ENCODE data around the gene HAPLN1.

The HAPLN1 gene

GRCh38 chr5:83720836-83721537 lies at the start of gene HAPLN1:
Gene HAPLN1 (minus strand): TSS chr5:83720855. CDS start chr5:83673523, 47,332 bp downstream.
- TF ChIP-seq CTCF (IDR thresholded peaks at IDR 0.05): no peak

- TF ChIP-seq CTCF (IDR thresholded peaks at IDR 0.05): no peak
Measured at GRCh38 chr5:83767409-83767992, 46.8 kb upstream of the HAPLN1 start.

- TF ChIP-seq CTCF (IDR thresholded peaks at IDR 0.05): no peak
Measured at GRCh38 chr5:83764101-83764500, 43.4 kb upstream of the HAPLN1 start.

GRCh38 chr5:83760579-83760978 lies 39.9 kb upstream of the HAPLN1 start:
- TF ChIP-seq CTCF (IDR thresholded peaks at IDR 0.05): no peak

- TF ChIP-seq CTCF (IDR thresholded peaks at IDR 0.05): no peak
Measured at GRCh38 chr5:83752700-83753099, 32.0 kb upstream of the HAPLN1 start.

- TF ChIP-seq CTCF (IDR thresholded peaks at IDR 0.05): no peak
Measured at GRCh38 chr5:83751201-83751600, 30.5 kb upstream of the HAPLN1 start.

- no peak for TF ChIP-seq CTCF (IDR thresholded peaks at IDR 0.05)
Measured at GRCh38 chr5:83750749-83751148, 30.1 kb upstream of the HAPLN1 start.
